GM21723 (cell line): ENCODE data around the gene PTBP1.
"Not testable (repeated sequence)": the region's sequence is repeated elsewhere in the genome, so short reads cannot be mapped to it uniquely, and the experiment has no call there.

Experiments used
- ATAC-seq: cut with Tn5 transposase; IDR thresholded peaks from one replicate; pipeline ENCODE4 v1.9.1; 2021; ENCODE audit warnings: mild to moderate bottlenecking, moderate library complexity; ENCODE audit not compliant: unreplicated experiment

PTBP1 gene

GRCh38 chr19:850979-851335 lies 53.7 kb downstream of the PTBP1 start:
- ATAC-seq, result no peak

- no peak for ATAC-seq
Measured at GRCh38 chr19:852136-853013, 55.1 kb downstream of the PTBP1 start, which contains the start of gene ELANE. Gene ELANE, plus strand, starts transcription at chr19:852303. Its CDS starts 26 bp downstream, at chr19:852329.

- ATAC-seq, result no peak
Measured at GRCh38 chr19:853014-853585, 55.8 kb downstream of the PTBP1 start.

- ATAC-seq, result not testable (repeated sequence)
Measured at GRCh38 chr19:853614-854220, 56.5 kb downstream of the PTBP1 start.

- no peak for ATAC-seq
Measured at GRCh38 chr19:854549-854948, 57.3 kb downstream of the PTBP1 start.

GRCh38 chr19:855142-855541 lies 57.9 kb downstream of the PTBP1 start:
- ATAC-seq, result no peak

- ATAC-seq, result no peak
Measured at GRCh38 chr19:855566-856120, 58.4 kb downstream of the PTBP1 start.

- no peak for ATAC-seq
Measured at GRCh38 chr19:858284-858683, 61.0 kb downstream of the PTBP1 start.

GRCh38 chr19:858868-859843 lies 61.9 kb downstream of the PTBP1 start, which contains the start of gene CFD:
Gene CFD, plus strand, starts transcription at chr19:859664. Its CDS starts 26 bp downstream, at chr19:859690.
- no peak for ATAC-seq

- no peak for ATAC-seq
Measured at GRCh38 chr19:861141-861755, 64.0 kb downstream of the PTBP1 start.
